Breast epithelium (tissue), 3 donors: ENCODE results near the gene DDC.

Experiments
- POLR2A ChIP-seq: fragments of 450-650 bp; IDR thresholded peaks from one replicate; pipeline ENCODE4 v1.6.1; 2016; ENCODE audit warnings: antibody characterized with exemption, mild to moderate bottlenecking, moderate library complexity
- TF ChIP-seq, protein P1 (sequence below), 3 donors: fragments of 450-650 bp; IDR thresholded peaks; one replicate each; pipeline ENCODE4 v1.5.1; 2016 to 2017; ENCODE audit warnings: antibody characterized with exemption in 3 of 3, mild to moderate bottlenecking in 3 of 3, moderate library complexity in 3 of 3

- TF ChIP-seq, protein P1, sequence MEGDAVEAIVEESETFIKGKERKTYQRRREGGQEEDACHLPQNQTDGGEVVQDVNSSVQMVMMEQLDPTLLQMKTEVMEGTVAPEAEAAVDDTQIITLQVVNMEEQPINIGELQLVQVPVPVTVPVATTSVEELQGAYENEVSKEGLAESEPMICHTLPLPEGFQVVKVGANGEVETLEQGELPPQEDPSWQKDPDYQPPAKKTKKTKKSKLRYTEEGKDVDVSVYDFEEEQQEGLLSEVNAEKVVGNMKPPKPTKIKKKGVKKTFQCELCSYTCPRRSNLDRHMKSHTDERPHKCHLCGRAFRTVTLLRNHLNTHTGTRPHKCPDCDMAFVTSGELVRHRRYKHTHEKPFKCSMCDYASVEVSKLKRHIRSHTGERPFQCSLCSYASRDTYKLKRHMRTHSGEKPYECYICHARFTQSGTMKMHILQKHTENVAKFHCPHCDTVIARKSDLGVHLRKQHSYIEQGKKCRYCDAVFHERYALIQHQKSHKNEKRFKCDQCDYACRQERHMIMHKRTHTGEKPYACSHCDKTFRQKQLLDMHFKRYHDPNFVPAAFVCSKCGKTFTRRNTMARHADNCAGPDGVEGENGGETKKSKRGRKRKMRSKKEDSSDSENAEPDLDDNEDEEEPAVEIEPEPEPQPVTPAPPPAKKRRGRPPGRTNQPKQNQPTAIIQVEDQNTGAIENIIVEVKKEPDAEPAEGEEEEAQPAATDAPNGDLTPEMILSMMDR (IDR thresholded peaks at IDR 0.05) = no peak
- TF ChIP-seq POLR2A = no peak
These were observed 45.5 kb upstream of the DDC start for GRCh38 chr7:50610521-50611277.
